T-helper 1 cell treated with Interleukin-12 subunit alpha and Interleukin-12 subunit beta and Interleukin-4 antibody, amounts not matched to agents 30 μg/mL and 1 μg/mL, for 36 hours (primary cell): Measurements from ENCODE around the gene STOML3.
"Not testable (repeated sequence)": the region's sequence is repeated elsewhere in the genome, so short reads cannot be mapped to it uniquely, and the experiment has no call there.

ENCODE experiments used
- H3K27ac Mint-ChIP-seq: one replicate; pipeline ENCODE4 v1.8.0; 2021; ENCODE audit warnings: mild to moderate bottlenecking, mixed read lengths
- H3K27me3 Mint-ChIP-seq: one replicate; pipeline ENCODE4 v1.8.0; 2021; ENCODE audit warnings: low read depth, mixed read lengths
- H3K36me3 Mint-ChIP-seq: one replicate; pipeline ENCODE4 v1.8.0; 2021; ENCODE audit warnings: low read depth, mixed read lengths
- H3K4me1 Mint-ChIP-seq: one replicate; pipeline ENCODE4 v1.8.0; 2021; ENCODE audit warnings: low read depth, mixed read lengths
- H3K4me3 Mint-ChIP-seq: one replicate; pipeline ENCODE4 v1.8.0; 2021; ENCODE audit warnings: mild to moderate bottlenecking, moderate library complexity, mixed read lengths
- H3K9me3 Mint-ChIP-seq: one replicate; pipeline ENCODE4 v1.8.0; 2021; ENCODE audit warnings: mixed read lengths

The STOML3 gene

DNA sequence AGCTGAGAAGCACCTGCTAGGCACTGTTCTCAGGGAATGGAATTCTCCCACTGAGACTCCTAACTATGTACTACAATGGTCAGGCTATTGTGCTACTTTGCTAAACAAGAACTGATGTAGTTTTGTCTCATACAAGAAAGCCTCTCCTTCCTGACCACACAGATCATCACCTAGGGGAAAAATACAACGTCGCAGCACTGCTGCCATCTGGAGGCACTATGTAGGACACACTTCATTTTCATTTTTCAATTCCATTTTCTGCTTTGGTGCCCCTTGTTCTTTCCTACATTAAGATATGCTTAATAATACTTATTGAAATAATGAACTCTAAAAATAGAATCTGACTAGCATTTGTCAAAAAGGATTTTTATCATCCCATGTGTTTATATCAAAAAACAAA lies 26.2 kb upstream of the STOML3 start:
- H3K4me3 Mint-ChIP-seq: no peak overlapping the region
- H3K36me3 Mint-ChIP-seq: peaks cover 50% of the 10 kb centered on the region
- H3K27ac Mint-ChIP-seq: peak overlapping the region; percentile 46
- H3K27me3 Mint-ChIP-seq: no peaks in the 10 kb centered on the region
- no peaks in the 10 kb centered on the region for H3K9me3 Mint-ChIP-seq
- peaks cover 18% of the 10 kb centered on the region for H3K4me1 Mint-ChIP-seq

DNA sequence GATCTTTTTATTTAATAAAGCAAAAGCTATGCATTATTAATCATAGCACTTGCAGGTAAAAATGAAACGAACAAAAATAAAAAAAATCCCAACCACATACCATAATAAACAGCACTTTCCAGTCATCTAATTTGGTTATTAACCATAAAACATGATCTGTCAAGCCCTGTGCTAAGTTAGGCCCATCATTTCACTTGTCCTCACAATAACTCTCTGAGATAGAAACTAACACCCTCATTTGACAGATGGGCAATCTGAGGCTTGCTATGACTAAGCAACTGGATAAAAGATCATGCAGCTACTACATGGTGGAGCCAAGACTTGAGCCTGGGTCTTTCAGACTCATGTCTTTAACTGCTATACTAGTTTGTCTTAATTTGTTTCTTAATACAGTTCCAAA lies 25.5 kb upstream of the STOML3 start:
- Mint-ChIP-seq H3K36me3 (peaks cover 52% of the 10 kb centered on the region), H3K4me3 (no peak overlapping the region), H3K27ac (no peak overlapping the region), H3K27me3 (no peaks in the 10 kb centered on the region), H3K4me1 (peaks cover 18% of the 10 kb centered on the region), H3K9me3 (no peaks in the 10 kb centered on the region)

DNA sequence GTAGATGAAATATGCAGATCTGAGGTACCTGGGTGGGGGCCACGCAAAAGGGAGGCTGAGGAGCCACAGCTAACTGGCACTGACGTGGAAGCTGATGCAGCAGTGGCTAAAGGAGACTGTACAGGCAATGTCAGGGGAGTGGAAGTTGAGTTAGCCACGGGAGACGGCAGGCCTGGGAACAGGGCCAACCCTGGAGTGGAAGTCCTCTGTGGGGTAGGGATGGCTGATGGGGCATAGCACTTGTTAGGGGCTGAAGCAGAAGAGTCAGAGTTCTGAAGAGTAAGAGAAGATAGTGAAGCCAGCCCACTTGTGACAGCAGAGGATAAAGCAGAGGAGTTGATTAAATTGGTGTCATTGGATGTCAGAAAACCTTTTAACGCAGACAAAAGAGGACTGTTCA lies 22.8 kb upstream of the STOML3 start:
- no peak overlapping the region for H3K4me3 Mint-ChIP-seq
- H3K36me3 Mint-ChIP-seq: peaks cover 60% of the 10 kb centered on the region
- peaks cover 13% of the 10 kb centered on the region for H3K4me1 Mint-ChIP-seq
- no peaks in the 10 kb centered on the region for H3K27me3 Mint-ChIP-seq
- no peaks in the 10 kb centered on the region for H3K9me3 Mint-ChIP-seq
- no peak overlapping the region for H3K27ac Mint-ChIP-seq

DNA sequence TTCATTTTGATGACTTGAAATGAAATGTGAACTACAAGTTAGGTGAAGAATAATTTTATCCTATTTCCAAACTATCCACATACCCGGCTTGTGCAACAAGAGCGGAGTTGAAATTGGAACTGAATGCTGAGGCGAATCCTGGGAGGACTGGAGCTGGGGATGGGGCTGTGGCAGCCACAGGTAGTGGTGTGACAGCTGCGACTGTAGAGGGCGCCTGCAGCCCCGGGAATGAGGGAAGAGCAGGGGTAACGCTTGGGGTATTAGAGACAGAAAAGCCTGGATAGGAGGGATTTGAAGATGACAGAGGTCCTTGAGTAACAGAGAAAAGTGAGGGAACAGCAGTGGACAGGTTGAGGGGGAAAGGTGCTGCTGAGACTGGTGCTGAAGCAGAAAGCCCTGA lies 22.0 kb upstream of the STOML3 start:
- Mint-ChIP-seq H3K27me3 (no peaks in the 10 kb centered on the region), H3K27ac (no peak overlapping the region), H3K4me3 (no peak overlapping the region), H3K9me3 (no peaks in the 10 kb centered on the region), H3K4me1 (peaks cover 5% of the 10 kb centered on the region), H3K36me3 (peaks cover 60% of the 10 kb centered on the region)

DNA sequence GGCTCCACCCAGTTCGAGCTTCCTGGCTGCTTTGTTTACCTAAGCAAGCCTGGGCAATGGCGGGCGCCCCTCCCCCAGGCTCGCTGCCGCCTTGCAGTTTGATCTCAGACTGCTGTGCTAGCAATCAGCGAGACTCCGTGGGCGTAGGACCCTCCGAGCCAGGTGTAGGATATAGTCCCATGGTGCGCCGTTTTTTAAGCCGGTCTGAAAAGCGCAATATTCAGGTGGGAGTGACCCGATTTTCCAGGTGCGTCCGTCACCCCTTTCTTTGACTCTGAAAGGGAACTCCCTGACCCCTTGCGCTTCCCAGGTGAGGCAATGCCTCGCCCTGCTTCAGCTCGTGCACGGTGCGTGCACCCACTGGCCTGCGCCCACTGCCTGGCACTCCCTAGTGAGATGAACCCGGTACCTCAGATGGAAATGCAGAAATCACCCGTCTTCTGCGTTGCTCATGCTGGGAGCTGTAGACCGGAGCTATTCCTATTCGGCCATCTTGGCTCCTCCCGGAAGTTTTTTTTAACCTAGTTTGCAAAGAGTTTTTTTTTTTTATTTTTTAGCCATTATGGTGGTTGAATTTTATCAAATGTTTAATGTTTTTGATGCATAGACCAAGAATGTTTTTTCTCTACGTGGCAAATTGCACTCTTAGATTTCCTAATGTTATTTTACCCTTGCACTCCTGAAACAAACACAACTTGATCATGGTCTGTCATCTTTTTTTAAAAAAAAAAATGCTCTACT lies 15.9 kb upstream of the STOML3 start:
- H3K9me3 Mint-ChIP-seq, H3K27me3 Mint-ChIP-seq, H3K4me3 Mint-ChIP-seq, H3K27ac Mint-ChIP-seq, H3K4me1 Mint-ChIP-seq: not testable (repeated sequence)
- peaks cover 28% of the 10 kb centered on the region for H3K36me3 Mint-ChIP-seq

DNA sequence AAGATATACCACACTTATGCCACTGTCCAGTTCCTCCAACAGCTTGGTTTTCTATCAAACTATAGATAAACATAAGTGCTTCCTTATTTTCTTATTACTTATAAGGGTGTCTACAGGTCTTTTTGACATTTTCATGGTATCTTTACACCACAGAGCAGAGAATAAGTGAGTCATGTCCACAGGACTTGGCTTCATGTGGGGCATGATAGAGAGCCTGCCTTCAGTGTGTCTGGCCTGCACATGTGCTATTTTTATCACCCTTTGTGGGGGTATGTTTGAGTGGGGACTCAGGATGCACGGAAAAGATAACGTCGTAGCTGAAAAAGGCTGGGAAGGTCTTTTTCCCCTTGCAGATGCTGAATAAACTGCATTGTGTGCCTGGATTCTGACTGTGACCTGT lies 8.1 kb upstream of the STOML3 start:
- H3K4me1 Mint-ChIP-seq: no peaks in the 10 kb centered on the region
- H3K27ac Mint-ChIP-seq: no peak overlapping the region
- H3K9me3 Mint-ChIP-seq: no peaks in the 10 kb centered on the region
- H3K4me3 Mint-ChIP-seq: no peak overlapping the region
- H3K27me3 Mint-ChIP-seq: no peaks in the 10 kb centered on the region
- H3K36me3 Mint-ChIP-seq: no peaks in the 10 kb centered on the region

DNA sequence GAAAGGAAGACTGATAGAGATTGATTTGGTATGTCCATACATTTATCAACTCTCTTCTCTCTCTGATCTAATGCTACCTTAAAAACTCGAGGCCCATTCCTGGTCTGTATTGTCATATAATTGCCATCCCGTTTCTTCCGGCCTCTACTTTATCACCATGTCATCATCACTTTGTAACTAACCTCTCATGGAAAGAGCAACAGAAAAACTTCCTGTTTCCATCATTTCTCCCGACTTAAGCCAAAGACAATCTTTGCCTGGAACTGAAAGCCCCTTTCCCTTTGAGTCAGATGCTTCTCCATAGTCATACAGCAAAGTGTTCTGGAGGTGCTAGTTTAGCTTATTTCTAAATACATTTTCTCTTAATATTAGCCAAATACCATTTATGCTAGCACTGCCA lies 2.8 kb upstream of the STOML3 start:
- no peak overlapping the region for H3K27ac Mint-ChIP-seq
- H3K36me3 Mint-ChIP-seq: no peaks in the 10 kb centered on the region
- H3K9me3 Mint-ChIP-seq: no peaks in the 10 kb centered on the region
- H3K4me1 Mint-ChIP-seq: no peaks in the 10 kb centered on the region
- H3K4me3 Mint-ChIP-seq: no peak overlapping the region
- H3K27me3 Mint-ChIP-seq: peaks cover 5% of the 10 kb centered on the region

DNA sequence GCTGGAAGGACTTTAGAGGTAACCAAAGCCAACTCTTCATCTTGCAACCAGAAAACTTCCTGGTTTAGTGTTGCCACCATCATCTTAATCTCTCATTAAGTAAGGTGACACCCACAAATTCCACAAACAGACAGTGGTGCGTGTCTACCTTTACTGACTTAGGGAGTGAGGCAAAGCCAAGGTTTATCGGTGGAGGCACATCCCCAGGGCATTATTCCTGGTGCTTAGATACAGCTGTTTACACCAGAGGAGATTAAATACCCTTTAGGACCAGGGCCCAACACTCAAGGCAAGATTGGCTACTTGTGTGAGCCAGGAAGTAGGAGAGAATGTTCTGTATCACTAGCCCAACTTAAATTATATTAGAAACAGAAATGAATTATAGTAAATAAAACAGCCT lies 9.5 kb downstream of the STOML3 start:
- H3K27me3 Mint-ChIP-seq: peaks cover 6% of the 10 kb centered on the region
- H3K27ac Mint-ChIP-seq: no peak overlapping the region
- H3K36me3 Mint-ChIP-seq: no peaks in the 10 kb centered on the region
- H3K4me1 Mint-ChIP-seq: no peaks in the 10 kb centered on the region
- no peak overlapping the region for H3K4me3 Mint-ChIP-seq
- peaks cover 4% of the 10 kb centered on the region for H3K9me3 Mint-ChIP-seq

DNA sequence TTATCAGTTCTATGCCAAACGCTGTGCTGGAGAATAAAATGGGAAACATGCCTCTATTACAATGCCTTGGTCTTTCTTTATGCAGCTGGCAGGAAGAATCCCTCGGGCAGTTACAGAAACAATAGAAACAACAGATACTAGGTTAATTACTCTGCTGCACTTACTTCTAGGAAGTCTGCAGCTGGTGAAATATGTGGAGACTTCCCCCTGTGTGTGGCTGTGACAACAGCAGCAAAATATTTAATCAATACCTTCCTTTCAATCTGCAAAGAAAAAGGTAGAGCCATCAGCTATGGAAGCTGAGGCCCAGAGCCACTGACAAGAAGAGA lies 9.9 kb downstream of the STOML3 start:
- Mint-ChIP-seq H3K36me3 (no peaks in the 10 kb centered on the region), H3K4me3 (no peak overlapping the region), H3K9me3 (peaks cover 4% of the 10 kb centered on the region), H3K27ac (no peak overlapping the region), H3K4me1 (no peaks in the 10 kb centered on the region), H3K27me3 (peaks cover 6% of the 10 kb centered on the region)

DNA sequence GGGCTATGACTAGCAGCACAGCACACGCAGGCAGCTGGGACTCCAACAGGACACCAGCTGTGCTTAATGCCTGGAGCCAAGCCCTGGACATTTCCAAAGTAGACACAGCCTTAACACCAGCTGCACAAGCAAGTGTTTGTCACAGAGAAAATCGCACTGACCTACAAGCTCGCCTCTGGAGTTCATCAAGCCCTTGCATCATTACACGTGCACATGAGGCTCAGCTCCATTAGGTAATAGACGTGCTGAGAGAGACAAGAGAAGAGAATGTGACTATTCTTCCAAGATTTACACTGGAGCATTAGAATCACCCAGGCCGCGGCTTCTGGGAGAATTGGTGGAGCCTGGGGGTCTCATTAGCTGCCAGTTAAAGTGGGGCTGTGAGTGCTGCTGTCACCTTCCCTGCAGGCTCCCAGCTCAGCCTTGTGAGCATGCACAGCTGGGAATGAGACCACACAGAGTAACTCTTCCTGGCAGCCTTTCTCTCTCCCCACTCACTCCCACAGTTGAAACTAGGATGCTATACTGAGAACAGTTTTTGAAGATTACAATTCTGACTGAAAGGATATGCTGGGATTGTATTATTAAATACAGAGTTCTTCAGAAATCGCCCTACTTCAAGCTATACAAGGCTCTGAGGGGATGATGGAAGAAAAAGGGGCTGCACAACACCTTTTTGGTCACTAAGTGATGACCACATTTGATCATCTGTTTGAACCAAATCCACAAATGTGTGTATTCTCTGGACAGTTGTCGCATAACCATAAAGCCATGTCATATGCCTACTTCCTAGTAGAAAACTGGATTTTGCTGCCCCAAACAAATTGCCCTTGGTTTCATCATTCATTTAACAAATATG lies 10.5 kb downstream of the STOML3 start:
- Mint-ChIP-seq H3K4me1 (no peaks in the 10 kb centered on the region), H3K4me3 (no peak overlapping the region), H3K27me3 (peaks cover 6% of the 10 kb centered on the region), H3K27ac (no peak overlapping the region), H3K36me3 (no peaks in the 10 kb centered on the region), H3K9me3 (peaks cover 4% of the 10 kb centered on the region)

DNA sequence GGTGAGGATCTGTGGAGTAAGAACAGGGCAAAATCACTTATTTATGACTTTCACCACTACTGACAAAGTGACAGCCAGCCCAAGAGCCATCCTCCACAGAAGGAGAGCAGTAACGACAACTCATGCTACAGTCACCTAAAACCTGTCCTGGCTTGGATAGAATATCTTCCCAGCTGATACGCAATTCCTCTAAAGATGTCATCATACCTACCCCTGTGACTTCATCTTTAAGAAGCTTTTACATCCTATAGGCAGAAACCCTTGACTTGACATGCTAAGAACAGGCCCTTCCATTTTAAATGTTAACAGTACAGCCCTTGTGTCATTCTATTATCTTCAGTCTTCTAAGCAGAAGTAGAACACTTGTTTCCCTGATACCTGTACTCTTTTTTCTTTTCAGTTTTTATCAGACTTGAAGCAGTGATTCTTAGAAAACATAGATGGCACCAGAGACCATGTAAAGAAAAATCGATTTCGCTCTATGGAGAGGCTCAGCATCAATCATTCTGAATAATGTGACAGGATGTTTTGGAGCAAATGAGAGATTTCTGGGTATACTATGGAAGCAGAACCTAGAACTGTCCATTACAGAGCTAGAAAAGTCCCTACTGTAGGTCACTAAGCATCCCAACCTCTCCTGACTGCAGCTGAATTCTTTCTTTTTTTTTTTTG lies 20.1 kb downstream of the STOML3 start:
- Mint-ChIP-seq H3K27ac (no peak overlapping the region), H3K36me3 (no peaks in the 10 kb centered on the region), H3K4me3 (no peak overlapping the region), H3K4me1 (no peaks in the 10 kb centered on the region), H3K27me3 (no peaks in the 10 kb centered on the region), H3K9me3 (no peaks in the 10 kb centered on the region)

DNA sequence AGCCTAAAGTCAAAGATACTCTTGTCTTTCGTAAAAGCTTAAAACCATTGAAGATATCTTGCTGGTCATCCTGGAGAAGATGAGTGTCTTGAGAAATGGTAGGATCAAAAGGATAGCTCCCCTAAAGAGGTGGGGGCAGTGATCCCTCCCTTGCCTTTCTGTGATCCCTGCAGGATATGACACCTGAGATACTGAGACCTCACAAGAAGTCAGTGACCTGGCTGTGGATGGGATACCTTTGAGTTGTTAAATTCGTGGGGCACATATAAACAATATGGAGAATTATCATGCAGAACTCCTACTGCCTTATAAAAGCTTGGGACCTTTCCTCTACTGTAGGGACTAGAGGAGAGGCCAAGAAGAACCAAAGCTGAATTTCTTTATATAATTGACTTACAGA lies 21.4 kb downstream of the STOML3 start:
- H3K4me1 Mint-ChIP-seq: no peaks in the 10 kb centered on the region
- no peaks in the 10 kb centered on the region for H3K9me3 Mint-ChIP-seq
- no peak overlapping the region for H3K27ac Mint-ChIP-seq
- no peak overlapping the region for H3K4me3 Mint-ChIP-seq
- no peaks in the 10 kb centered on the region for H3K36me3 Mint-ChIP-seq
- H3K27me3 Mint-ChIP-seq: no peaks in the 10 kb centered on the region

DNA sequence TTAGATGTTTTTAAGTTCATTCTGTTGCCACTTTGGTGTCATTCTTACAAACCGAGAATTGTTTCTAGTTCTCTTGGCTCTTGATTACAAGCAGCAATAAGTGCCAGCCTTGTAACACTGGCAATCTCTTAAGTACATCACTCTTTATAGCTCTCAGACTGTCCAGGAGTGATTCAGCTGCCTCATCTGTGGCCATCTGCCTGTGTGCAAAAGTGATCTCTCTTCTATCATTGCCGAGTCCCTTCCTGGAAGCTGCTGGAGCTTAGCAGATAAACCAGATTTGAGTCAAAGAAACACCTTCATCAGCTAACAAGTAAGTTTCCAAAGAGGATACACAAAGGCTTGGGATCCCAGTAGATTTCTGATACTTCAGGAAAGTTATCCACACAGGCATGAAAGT lies 23.2 kb downstream of the STOML3 start:
- Mint-ChIP-seq H3K27ac (no peak overlapping the region), H3K4me1 (no peaks in the 10 kb centered on the region), H3K9me3 (no peaks in the 10 kb centered on the region), H3K27me3 (no peaks in the 10 kb centered on the region), H3K36me3 (no peaks in the 10 kb centered on the region), H3K4me3 (no peak overlapping the region)

DNA sequence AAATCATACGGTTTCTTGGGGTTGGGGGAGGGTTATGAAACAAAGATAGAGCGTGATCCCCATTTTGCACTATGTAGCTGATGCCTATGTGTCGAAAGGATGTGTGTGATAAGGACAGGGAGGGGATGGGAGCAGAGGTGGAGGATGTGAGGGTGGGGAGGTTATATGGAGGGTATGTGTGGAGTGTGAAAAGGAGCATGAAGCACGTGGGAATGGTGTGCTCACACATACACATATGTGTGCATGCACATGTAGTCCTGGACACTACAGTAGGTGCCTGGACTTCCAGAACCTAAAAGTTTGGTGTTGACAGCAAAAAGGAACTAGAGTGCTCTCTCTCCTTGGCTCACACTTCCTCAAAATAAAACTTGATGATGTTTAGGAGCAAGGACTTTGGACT lies 25.4 kb downstream of the STOML3 start:
- Mint-ChIP-seq H3K36me3 (no peaks in the 10 kb centered on the region), H3K9me3 (no peaks in the 10 kb centered on the region), H3K27me3 (peaks cover 6% of the 10 kb centered on the region), H3K27ac (no peak overlapping the region), H3K4me3 (no peak overlapping the region), H3K4me1 (no peaks in the 10 kb centered on the region)

DNA sequence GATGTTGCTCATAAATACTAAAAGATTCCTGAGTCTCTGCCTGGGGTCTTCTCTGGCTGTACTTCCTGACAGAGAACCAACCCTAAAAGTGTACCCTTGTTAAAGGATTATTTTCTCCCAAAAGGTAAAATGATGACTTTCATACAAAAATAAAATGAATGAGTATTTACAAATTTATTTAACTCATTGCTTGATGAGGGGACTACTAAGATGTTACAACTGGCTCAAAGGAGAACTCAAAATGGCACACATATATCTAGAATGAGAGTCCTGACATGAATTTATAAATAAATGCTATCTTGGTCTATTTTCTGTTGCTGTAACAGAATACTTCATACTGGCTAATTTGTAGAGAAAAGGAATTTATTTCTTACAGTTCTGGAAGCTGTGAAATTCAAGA lies 30.5 kb downstream of the STOML3 start:
- Mint-ChIP-seq H3K4me3 (no peak overlapping the region), H3K9me3 (no peaks in the 10 kb centered on the region), H3K4me1 (no peaks in the 10 kb centered on the region), H3K27ac (no peak overlapping the region), H3K27me3 (peaks cover 6% of the 10 kb centered on the region), H3K36me3 (no peaks in the 10 kb centered on the region)
